HCT116 (cell line): ENCODE measurements around the gene AMOTL2. TPM values are rescaled to one million over a fixed set of nuclear protein-coding genes. Genes with fewer than 3 reads are reported as not detected.

Source experiments
- ATAC-seq: fragments of 200-7000 bp; cut with Tn5 transposase; 2 replicates; pipeline ENCODE4 v1.9.1; 2020; ENCODE audit warnings: mild to moderate bottlenecking, moderate library complexity
- BruUV-seq: library from RNA; stranded (reverse); fragments of 400-500 nt; replicated peaks from 2 replicates; lab custom pipeline; 2021; lab: Mats Ljungman, UMichigan
- CTCF ChIA-PET: fragments of 300-600 bp; sonication (Branson Sonifier 250); formaldehyde crosslinking; loops from one replicate; lab custom pipeline; 2021; ENCODE audit warnings: antibody characterized with exemption; lab: Charles Lee
- POLR2A ChIA-PET: fragments of 300-600, 350-600 bp; sonication (Branson Sonifier 250); formaldehyde crosslinking; loops from one replicate; lab custom pipeline; 2021; ENCODE audit warnings: antibody characterized with exemption; lab: Charles Lee
- RAD21 ChIA-PET, 2 experiments: fragments of 300-600 bp; sonication (Branson Sonifier 250); formaldehyde crosslinking; loops; one replicate each; lab custom pipeline; 2023; ENCODE audit warnings: low total read pairs in 2 of 2; ENCODE audit not compliant: uncharacterized antibody in 2 of 2, unreplicated experiment in 2 of 2, low non-redundant PET in 1 of 2; lab: Charles Lee
- DNase-seq: peaks from one replicate; pipeline ENCODE4 v3.0.0-alpha.2; 2010; ENCODE audit warnings: low read depth, low spot score
- H2AFZ ChIP-seq: fragments of 200-600 bp; shearing (Covaris generic), sonication (generic); 2 replicates; pipeline ENCODE4 v1.6.1; 2017; ENCODE audit warnings: low read depth, mixed run types, mixed read lengths, antibody characterized with exemption, low read length; ENCODE audit not compliant: poor library complexity, severe bottlenecking
- H3K27ac ChIP-seq: 2 replicates; pipeline ENCODE4 v1.5.1; 2012; ENCODE audit warnings: low read depth, low read length
- H3K27me3 ChIP-seq: fragments of 200-600 bp; sonication (generic); 2 replicates; pipeline ENCODE4 v1.6.1; 2016; ENCODE audit warnings: mixed run types, low read length, mixed read lengths; ENCODE audit not compliant: insufficient read depth
- H3K36me3 ChIP-seq, 2 experiments: fragments of 200-500 bp in 1 of 2; fragments of 200-600 bp in 1 of 2; sonication (Bioruptor generic) in 1 of 2; sonication (generic) in 1 of 2; 2 replicates each; pipeline versions ENCODE4 v1.5.1 to v1.6.1; 2014 to 2016; ENCODE audit warnings: low read length in 2 of 2, inconsistent platforms in 1 of 2, mixed read lengths in 1 of 2, mixed run types in 1 of 2; ENCODE audit not compliant: insufficient read depth in 2 of 2, control insufficient read depth in 1 of 2
- H3K4me1 ChIP-seq, 2 experiments: fragments of 200-600 bp in 1 of 2; sonication (generic) in 1 of 2; 2 replicates each; pipeline versions ENCODE4 v1.5.1 to v1.6.1; 2012 to 2017; ENCODE audit warnings: low read length in 2 of 2, inconsistent platforms in 1 of 2, mild to moderate bottlenecking in 1 of 2, mixed read lengths in 1 of 2, mixed run types in 1 of 2, moderate library complexity in 1 of 2; ENCODE audit not compliant: insufficient read depth in 2 of 2, control insufficient read depth in 1 of 2
- H3K4me2 ChIP-seq: fragments of 200-600 bp; sonication (generic); 2 replicates; pipeline ENCODE4 v1.6.1; 2017; ENCODE audit warnings: mixed run types, low read length, mixed read lengths
- H3K4me3 ChIP-seq, 2 experiments: fragments of 200-600 bp in 1 of 2; sonication (generic) in 1 of 2; replicated peaks in 1 of 2; 2 replicates each; pipeline ENCODE4 v1.5.1; 2011 to 2016; ENCODE audit warnings: low read length in 2 of 2, control low read depth in 1 of 2, low read depth in 1 of 2, mild to moderate bottlenecking in 1 of 2, mixed read lengths in 1 of 2, mixed run types in 1 of 2
- H3K79me2 ChIP-seq: fragments of 200-600 bp; sonication (generic); 2 replicates; pipeline ENCODE4 v1.6.1; 2017; ENCODE audit warnings: mild to moderate bottlenecking, mixed run types, low read length, moderate library complexity, mixed read lengths; ENCODE audit not compliant: insufficient read depth
- H3K9ac ChIP-seq: fragments of 200-600 bp; sonication (generic); 2 replicates; pipeline ENCODE4 v1.6.1; 2016; ENCODE audit warnings: low read length, mixed read lengths
- H3K9me2 ChIP-seq: fragments of 200-600 bp; sonication (generic), shearing (Covaris generic); 2 replicates; pipeline ENCODE4 v1.6.1; 2017; ENCODE audit warnings: mixed run types, mild to moderate bottlenecking, moderate library complexity; ENCODE audit not compliant: insufficient read depth
- H3K9me3 ChIP-seq, 2 experiments: fragments of 200-500 bp in 1 of 2; fragments of 200-600 bp in 1 of 2; sonication (Bioruptor generic) in 1 of 2; sonication (generic) in 1 of 2; 2 replicates each; pipeline ENCODE4 v1.6.1; 2014 to 2017; ENCODE audit warnings: low read length in 2 of 2, mixed read lengths in 2 of 2, inconsistent platforms in 1 of 2, low read depth in 1 of 2, mild to moderate bottlenecking in 1 of 2, mixed run types in 1 of 2, moderate library complexity in 1 of 2; ENCODE audit not compliant: control insufficient read depth in 1 of 2, insufficient read depth in 1 of 2
- H4K20me1 ChIP-seq: fragments of 200-600 bp; sonication (generic), shearing (Covaris generic); 2 replicates; pipeline ENCODE4 v1.6.1; 2017; ENCODE audit warnings: mixed run types, mild to moderate bottlenecking, moderate library complexity; ENCODE audit not compliant: insufficient read depth
- CBX3 ChIP-seq: IDR thresholded peaks from 2 replicates; pipeline ENCODE4 v1.6.1; 2012; ENCODE audit warnings: low read depth
- EZH2 ChIP-seq: fragments of 200-600 bp; sonication (generic); IDR thresholded peaks from 2 replicates; pipeline ENCODE4 v1.6.1; 2017; ENCODE audit warnings: antibody characterized with exemption, mixed run types
- EZH2phosphoT487 ChIP-seq: fragments of 200-600 bp; IDR thresholded peaks from 2 replicates; pipeline ENCODE4 v1.6.1; 2018; ENCODE audit warnings: antibody characterized with exemption, borderline replicate concordance
- POLR2AphosphoS5 ChIP-seq: IDR thresholded peaks from 2 replicates; pipeline ENCODE4 v1.6.1; 2011; ENCODE audit warnings: mild to moderate bottlenecking, low read depth, low read length, moderate library complexity
- SP1 ChIP-seq: IDR thresholded peaks from 2 replicates; pipeline ENCODE4 v1.6.1; 2012; ENCODE audit warnings: low read depth
- TCF7L2 ChIP-seq: IDR thresholded peaks from 2 replicates; pipeline ENCODE4 v1.7.0; 2011; ENCODE audit warnings: borderline replicate concordance, inconsistent platforms; ENCODE audit not compliant: insufficient read depth, insufficient read length; ENCODE audit errors: extremely low read depth
- YY1 ChIP-seq: IDR thresholded peaks from 2 replicates; pipeline ENCODE4 v1.6.1; 2011; ENCODE audit warnings: low read length, low read depth, moderate library complexity, mild to moderate bottlenecking; ENCODE audit not compliant: insufficient replicate concordance; ENCODE audit errors: extremely low read depth
- ZFX ChIP-seq: fragments of 450-650 bp; IDR thresholded peaks from 2 replicates; pipeline ENCODE4 v1.6.1; 2017
- intact Hi-C: fragments of 100-400 bp; cut with micrococcal nuclease; formaldehyde crosslinking; loops from 2 replicates; pipeline ENCODE4 v1.10.0; 2022
- total RNA-seq: library from RNA; stranded (reverse); gene quantifications from one replicate; pipeline ENCODE4 v1.2.1, GENCODE V29; 2021; ENCODE audit not compliant: unreplicated experiment
- TF ChIP-seq, protein P1 (sequence below): IDR thresholded peaks from 2 replicates; pipeline ENCODE4 v1.6.1; 2012
- TF ChIP-seq, protein P2 (sequence below): IDR thresholded peaks from 2 replicates; pipeline ENCODE4 v1.6.1; 2012; ENCODE audit warnings: low read depth
- TF ChIP-seq, protein P3 (sequence below), 3 experiments: fragments of 200-600 bp in 1 of 3; sonication (generic) in 1 of 3; IDR thresholded peaks in 2 of 3; conservative IDR thresholded peaks in 1 of 3; 2 replicates each; pipeline ENCODE4 v1.5.1; 2012 to 2017; ENCODE audit warnings: low read depth in 2 of 3, low read length in 2 of 3, antibody characterized with exemption in 1 of 3, borderline replicate concordance in 1 of 3, control low read depth in 1 of 3, mild to moderate bottlenecking in 1 of 3, mixed read lengths in 1 of 3, mixed run types in 1 of 3, moderate library complexity in 1 of 3; ENCODE audit not compliant: insufficient read depth in 1 of 3

The AMOTL2 gene
- total RNA-seq, 1 experiment from 2014 or later, result 54.0 TPM

DNA sequence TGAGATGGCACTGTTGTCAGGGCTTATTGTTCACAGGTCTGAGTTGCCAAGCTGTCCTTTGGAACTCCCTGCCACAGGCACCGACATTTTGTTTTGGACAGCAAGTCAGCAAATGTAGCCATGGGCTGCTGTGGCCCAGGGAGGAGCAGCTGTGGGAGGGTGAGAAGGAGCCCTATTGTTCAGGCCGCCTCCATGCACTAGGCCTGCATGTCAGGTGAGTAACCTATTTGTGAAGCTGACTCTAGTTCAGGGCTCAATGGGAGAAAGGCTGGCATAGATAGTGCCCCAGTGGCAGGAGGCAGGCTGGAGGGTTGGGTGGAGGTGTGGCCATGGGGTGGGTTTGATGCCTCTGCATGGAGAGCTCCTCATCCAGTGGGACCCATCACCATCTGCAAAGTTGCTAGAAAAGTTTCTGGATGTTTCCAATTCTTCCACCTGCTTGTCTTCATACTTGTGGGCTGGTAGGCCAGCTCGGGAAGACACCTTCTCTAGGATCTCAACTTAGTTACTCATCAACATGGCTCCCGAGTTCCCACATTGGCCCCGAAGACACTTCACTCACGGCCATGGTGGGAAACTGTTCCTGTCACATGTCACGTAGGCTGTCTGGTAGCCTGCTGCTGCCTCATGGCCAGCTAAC, 19.5 kb downstream of the AMOTL2 start:
- no peak for TF ChIP-seq TCF7L2
- TF ChIP-seq, protein P1, sequence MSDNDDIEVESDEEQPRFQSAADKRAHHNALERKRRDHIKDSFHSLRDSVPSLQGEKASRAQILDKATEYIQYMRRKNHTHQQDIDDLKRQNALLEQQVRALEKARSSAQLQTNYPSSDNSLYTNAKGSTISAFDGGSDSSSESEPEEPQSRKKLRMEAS, result peak; percentile 8; the same call in 1 of the 2 replicates
- intact Hi-C loops, result loop anchor here (5.0 kb wide), 1 partner anchor 118 kb away; no protein-coding TSS in a partner anchor
- H3K79me2 ChIP-seq, result peaks cover 16% of the 10 kb centered on the region
- H3K9me2 ChIP-seq, result no peaks in the 10 kb centered on the region
- no peak for ATAC-seq
- H3K27me3 ChIP-seq, result no peaks in the 10 kb centered on the region
- ChIA-PET RAD21 (no interaction called here), POLR2A (interaction anchor here (1.7 kb wide), 1 partner anchor 10 kb away, joined by 3 read pairs; no protein-coding TSS in a partner anchor), CTCF (no interaction called here)
- no peak overlapping the region for H3K4me3 ChIP-seq
- DNase-seq, result no peak
- H4K20me1 ChIP-seq, result no peaks in the 10 kb centered on the region
- peaks cover 7 to 41% of the 10 kb centered on the region in 2 experiments; a peak in 2 of 4 replicates for H3K36me3 ChIP-seq
- no peak overlapping the region for H2AFZ ChIP-seq
- H3K4me2 ChIP-seq, result no peak overlapping the region
- H3K9ac ChIP-seq, result no peak overlapping the region
- peaks cover 51 to 86% of the 10 kb centered on the region in 2 experiments for H3K4me1 ChIP-seq
- no TSS peak for BruUV-seq
- H3K9me3 ChIP-seq, result no peaks in the 10 kb centered on the region
- no peak overlapping the region for H3K27ac ChIP-seq

DNA sequence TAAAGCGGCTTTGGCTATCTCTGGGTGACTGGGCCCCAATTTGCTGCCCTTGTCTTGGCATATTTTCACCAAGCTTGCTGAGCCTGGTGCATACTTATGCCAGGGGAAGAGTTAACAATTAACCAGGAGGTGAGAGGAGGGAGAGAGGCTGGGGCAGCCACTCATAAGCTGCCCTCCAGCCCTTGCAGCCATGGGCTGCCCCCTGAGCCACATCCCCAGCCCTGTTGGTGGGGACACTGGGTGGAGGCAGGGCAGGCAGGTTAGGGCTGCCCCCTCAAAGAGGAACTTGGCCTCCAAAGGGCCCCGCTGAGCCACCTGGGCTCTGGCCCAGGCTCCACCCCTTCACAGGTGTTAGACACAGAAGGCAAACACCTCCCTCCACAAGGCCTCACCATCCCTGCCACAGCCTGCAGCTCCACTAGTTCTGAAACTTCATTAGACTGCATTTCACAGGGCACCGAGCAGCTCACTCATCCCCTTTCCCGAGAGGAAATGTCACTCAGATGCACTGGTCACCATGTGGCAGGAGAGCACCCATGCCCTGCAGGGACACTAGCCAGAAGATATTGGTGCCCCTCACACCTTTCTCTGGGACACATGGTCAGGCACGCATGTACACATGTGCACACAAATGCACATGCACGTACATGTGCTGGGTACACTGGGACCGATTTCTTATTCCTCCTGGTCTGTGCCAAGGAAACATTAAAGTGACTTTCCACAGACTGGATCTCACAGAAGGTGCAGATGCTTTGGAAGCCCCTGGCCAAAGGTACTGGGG, 20.2 kb downstream of the AMOTL2 start:
- no peak overlapping the region for H3K27ac ChIP-seq
- H4K20me1 ChIP-seq, result no peaks in the 10 kb centered on the region
- ATAC-seq (no peak), DNase-seq (no peak)
- H3K27me3 ChIP-seq, result no peaks in the 10 kb centered on the region
- RAD21 ChIA-PET, result no interaction called here
- no peak overlapping the region for H3K9ac ChIP-seq
- H3K9me2 ChIP-seq, result no peaks in the 10 kb centered on the region
- CTCF ChIA-PET, result no interaction called here
- H3K4me2 ChIP-seq, result no peak overlapping the region
- H3K36me3 ChIP-seq, result peaks cover 2 to 36% of the 10 kb centered on the region in 2 experiments; a peak in 2 of 4 replicates
- POLR2A ChIA-PET, result no interaction called here
- no peak overlapping the region for H2AFZ ChIP-seq
- peaks cover 45 to 86% of the 10 kb centered on the region in 2 experiments for H3K4me1 ChIP-seq
- intact Hi-C loops, result no loop called here
- BruUV-seq, result no TSS peak
- no peak overlapping the region for H3K4me3 ChIP-seq
- H3K9me3 ChIP-seq, result no peaks in the 10 kb centered on the region
- peaks cover 16% of the 10 kb centered on the region for H3K79me2 ChIP-seq
- TF ChIP-seq POLR2AphosphoS5 (no peak), EZH2 (no peak), CBX3 (no peak), EZH2phosphoT487 (no peak), ZFX (no peak), YY1 (no peak), SP1 (no peak)
- TF ChIP-seq, protein P2, sequence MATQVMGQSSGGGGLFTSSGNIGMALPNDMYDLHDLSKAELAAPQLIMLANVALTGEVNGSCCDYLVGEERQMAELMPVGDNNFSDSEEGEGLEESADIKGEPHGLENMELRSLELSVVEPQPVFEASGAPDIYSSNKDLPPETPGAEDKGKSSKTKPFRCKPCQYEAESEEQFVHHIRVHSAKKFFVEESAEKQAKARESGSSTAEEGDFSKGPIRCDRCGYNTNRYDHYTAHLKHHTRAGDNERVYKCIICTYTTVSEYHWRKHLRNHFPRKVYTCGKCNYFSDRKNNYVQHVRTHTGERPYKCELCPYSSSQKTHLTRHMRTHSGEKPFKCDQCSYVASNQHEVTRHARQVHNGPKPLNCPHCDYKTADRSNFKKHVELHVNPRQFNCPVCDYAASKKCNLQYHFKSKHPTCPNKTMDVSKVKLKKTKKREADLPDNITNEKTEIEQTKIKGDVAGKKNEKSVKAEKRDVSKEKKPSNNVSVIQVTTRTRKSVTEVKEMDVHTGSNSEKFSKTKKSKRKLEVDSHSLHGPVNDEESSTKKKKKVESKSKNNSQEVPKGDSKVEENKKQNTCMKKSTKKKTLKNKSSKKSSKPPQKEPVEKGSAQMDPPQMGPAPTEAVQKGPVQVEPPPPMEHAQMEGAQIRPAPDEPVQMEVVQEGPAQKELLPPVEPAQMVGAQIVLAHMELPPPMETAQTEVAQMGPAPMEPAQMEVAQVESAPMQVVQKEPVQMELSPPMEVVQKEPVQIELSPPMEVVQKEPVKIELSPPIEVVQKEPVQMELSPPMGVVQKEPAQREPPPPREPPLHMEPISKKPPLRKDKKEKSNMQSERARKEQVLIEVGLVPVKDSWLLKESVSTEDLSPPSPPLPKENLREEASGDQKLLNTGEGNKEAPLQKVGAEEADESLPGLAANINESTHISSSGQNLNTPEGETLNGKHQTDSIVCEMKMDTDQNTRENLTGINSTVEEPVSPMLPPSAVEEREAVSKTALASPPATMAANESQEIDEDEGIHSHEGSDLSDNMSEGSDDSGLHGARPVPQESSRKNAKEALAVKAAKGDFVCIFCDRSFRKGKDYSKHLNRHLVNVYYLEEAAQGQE, result no peak
- TF ChIP-seq, protein P3, sequence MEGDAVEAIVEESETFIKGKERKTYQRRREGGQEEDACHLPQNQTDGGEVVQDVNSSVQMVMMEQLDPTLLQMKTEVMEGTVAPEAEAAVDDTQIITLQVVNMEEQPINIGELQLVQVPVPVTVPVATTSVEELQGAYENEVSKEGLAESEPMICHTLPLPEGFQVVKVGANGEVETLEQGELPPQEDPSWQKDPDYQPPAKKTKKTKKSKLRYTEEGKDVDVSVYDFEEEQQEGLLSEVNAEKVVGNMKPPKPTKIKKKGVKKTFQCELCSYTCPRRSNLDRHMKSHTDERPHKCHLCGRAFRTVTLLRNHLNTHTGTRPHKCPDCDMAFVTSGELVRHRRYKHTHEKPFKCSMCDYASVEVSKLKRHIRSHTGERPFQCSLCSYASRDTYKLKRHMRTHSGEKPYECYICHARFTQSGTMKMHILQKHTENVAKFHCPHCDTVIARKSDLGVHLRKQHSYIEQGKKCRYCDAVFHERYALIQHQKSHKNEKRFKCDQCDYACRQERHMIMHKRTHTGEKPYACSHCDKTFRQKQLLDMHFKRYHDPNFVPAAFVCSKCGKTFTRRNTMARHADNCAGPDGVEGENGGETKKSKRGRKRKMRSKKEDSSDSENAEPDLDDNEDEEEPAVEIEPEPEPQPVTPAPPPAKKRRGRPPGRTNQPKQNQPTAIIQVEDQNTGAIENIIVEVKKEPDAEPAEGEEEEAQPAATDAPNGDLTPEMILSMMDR (IDR thresholded peaks at IDR 0.05 in 2 of 3, conservative IDR thresholded peaks at IDR 0.05 in 1 of 3; ENCODE audit: borderline replicate concordance in 1 of 3, insufficient read depth in 1 of 3, low read depth in 2 of 3, low read length in 2 of 3), result no peak
